Measurements from ENCODE around the gene ELN.
"Not testable (repeated sequence)": the region's sequence is repeated elsewhere in the genome, so short reads cannot be mapped to it uniquely, and the experiment has no call there.

The ELN gene

DNA sequence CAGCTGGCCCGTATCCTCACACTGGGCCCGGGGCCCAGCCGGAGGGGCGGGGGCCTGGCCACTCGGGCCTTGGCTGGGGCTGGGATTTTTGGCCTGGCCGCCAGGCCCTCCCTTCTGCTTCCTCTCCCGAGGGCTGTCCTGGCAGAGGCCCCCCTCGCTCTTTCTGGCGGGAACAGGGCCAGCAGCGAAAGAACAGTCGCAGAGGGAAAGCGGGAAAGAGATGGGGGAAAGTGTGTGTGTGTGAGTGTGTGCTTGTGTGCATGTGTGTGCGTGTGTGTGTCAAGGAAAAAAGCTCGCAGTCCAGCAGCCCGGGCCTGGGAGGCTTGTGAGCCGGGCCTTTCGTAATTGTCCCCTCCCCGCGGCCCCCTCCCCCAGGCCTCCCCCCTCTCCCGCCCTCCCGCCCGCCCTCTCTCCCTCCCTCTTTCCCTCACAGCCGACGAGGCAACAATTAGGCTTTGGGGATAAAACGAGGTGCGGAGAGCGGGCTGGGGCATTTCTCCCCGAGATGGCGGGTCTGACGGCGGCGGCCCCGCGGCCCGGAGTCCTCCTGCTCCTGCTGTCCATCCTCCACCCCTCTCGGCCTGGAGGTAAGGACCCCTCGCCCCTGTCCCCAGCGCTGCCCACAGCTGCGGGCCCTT, at the start of gene ELN:
Gene ELN (plus strand): TSS at position 491 of the 638 bp plus-strand sequence. CDS start 15 bp downstream, at position 506.
- DNase-seq, result no peak

DNA sequence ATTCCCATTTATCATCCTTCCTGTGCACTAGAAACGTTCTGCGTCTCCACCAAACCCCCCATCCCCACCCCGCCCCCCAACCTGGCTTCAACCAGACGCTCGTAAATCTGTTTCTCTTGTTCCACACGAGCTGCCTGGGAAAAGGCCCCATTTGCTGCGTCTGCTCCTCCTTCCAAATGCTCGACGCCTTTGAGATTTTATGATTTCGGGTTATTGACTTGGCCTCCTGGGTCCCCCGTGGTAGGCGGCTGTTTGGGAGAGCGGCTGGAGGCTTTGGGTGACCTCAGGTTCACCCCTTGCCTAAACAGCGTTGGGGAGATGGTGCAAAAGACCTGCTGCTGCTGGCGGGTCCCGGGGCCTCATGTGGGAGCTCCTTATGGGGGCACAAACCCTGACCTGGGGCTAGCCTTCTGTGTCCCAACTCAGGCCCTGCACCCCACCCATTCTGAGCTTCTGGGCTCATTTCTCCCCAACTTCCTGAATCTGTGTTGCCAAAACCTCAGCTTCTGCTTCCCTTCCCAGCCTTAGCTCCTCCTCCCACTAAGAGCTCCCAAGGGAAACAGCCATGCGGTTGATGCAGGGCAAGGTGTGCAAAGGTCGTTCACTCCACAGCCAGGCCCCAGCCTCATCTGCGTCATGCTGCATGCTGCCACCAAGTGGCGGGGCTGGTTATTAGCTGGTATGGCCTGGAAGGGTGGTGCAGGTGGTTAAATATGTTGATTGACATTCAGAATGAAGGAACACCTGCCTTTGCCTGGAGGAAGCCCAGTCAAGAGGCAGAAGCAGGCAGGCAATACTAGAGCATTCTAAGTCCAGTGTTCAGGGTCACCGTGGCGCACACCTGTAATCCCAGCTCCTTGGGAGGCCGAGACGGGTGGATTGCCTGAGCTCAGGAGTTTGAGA, 49.1 kb upstream of the ELN start:
- no peak for DNase-seq

DNA sequence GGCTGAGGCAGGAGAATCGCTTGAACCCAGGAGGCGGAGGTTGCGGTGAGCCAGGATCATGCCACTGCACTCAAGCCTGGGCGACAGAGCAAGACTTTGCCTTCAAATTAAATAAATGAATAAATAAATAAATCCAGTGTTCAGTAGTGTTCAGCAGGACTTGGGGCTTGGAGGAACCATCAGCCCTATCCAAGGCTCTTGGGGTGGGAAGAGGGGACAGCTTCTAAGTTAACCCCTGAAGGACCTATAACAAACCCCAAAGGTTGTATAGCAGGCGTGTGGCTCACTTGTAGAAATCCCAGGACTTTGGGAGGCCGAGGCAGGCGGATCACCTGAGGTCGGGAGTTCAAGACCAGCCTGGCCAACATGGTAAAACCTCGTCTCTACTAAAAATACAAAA, 48.3 kb upstream of the ELN start:
- DNase-seq, result not testable (repeated sequence)

DNA sequence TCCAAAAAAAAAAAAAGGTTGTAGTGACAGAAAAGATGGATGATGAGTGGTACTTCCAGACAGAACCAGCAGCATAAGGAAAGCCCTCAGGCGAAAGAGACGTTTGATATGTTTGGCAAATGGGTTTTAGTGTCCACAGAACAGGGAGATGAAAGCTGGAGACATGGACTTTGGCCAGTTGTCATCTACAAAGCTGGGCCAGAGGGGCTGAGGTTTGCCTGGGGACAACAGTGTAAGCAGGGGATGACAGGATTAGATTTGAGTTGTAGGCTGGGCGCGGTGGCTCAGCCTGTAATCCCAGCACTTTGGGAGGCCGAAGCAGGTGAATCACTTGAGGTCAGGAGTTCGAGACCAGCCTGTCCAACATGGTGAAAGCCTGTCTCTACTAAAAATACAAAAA, 47.8 kb upstream of the ELN start:
- no peak for DNase-seq

GRCh38 chr7:73981933-73982332, 46.0 kb upstream of the ELN start:
- no peak for DNase-seq

DNA sequence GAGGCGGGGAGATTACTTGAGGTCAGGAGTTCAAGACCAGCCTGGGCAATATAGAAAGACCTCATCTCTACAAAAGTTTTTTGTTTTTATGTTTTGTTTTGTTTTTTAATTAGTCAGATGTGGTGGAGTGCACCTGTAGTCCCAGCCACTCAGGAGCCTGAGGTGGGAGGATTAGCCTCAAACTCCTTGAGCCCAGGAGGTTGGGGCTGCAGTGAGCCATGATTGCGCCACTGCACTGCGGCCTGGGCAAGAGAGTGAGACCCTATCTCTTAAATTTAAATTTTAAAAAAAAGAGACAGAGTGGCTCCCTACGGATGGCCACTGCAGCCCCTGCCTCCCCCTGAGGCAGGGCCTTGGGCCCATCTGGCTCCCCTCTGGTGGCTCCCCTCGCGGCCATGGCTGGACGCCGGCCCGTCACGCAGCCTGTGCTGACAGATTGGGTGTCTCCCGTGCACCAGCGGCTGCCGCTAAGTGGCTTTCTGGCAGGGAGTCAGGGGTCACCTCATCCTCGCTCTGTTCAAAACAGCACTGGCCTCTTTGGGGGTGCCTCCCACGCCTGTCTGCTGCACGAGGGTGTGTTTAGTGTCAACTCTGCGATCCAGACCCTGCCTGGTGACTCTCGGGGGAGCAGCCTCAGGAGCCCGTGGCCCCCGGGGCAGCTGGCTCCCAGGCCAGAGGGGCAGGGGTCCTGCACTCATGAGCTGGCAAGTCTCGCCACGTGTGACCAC, 44.4 kb upstream of the ELN start:
- no peak for DNase-seq

- DNase-seq, result no peak
Measured at GRCh38 chr7:73984481-73985205, 43.3 kb upstream of the ELN start.

GRCh38 chr7:73985737-73986141, 42.2 kb upstream of the ELN start:
- no peak for DNase-seq

GRCh38 chr7:73986158-73986631, 41.8 kb upstream of the ELN start:
- no peak for DNase-seq

DNA sequence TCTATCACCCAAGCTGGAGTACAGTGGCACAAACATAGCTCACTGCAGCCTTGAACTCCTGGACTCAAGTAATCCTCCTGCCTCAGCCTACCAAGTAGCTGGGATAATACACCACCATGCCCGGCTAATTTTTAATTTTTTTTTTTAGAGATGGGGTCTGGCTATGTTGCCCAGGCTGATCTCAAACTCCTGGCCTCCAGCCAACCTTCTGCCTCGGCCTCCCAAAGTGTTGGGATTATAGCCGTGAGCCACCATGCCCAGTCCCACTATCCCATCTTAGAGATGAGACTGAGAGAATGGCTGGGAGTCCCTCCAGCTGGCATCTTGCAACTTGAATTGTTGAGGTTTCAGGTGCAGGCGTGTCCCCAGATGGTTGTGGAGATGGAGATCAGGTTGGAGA, 40.7 kb upstream of the ELN start:
- DNase-seq, result no peak

- DNase-seq, result no peak
Measured at GRCh38 chr7:73988197-73988596, 39.8 kb upstream of the ELN start.

DNA sequence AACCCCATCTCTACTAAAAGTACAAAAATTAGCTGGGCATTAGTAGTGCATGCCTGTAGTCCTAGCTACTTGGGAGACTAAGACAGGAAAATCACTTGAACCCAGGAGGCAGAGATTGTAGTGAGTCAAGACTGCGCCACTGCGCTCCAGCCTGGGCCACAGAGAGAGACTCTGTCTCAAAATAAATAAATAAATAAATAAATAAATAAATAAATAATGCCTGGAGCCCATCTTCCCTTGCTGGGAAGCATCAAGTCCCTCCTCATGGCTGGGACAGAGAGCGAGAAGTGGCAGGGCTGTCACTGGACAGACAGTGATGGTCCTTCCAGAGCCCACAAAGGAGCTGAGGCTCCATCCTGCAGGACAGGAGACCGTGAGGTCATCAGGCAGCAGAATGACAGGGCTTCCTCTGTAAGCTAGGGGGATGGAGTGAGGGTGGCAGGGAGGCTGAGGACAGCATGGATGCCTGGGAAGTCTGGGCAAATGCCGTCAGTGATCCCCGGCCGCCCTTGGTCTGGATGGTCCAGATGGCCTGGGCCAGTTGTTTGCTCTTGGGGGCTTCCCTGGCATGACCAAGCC, 36.4 kb upstream of the ELN start:
- DNase-seq, result no peak

DNA sequence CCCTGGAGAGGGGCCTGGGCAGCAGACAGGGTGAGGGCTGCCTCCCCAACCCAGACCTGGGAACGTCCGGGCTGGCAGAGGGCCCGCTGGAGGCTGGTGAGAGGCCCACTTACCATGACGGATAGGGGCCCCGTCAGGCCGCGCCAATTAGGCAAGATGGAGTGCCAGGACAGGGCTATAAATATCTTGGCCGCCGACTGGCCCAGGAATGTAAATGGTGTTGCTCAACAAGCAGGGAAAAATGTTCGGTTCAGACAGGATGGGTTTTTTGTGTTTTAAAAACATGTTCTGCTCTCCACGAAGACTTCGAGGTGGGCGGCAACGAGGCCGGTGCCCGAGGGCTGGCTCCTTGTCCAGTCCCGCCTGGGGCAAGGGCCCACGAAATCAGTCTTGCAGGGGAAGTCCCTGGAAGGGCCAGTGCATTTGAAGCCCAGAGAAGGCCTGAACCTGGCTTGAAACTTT, 35.8 kb upstream of the ELN start:
- no peak for DNase-seq

DNA sequence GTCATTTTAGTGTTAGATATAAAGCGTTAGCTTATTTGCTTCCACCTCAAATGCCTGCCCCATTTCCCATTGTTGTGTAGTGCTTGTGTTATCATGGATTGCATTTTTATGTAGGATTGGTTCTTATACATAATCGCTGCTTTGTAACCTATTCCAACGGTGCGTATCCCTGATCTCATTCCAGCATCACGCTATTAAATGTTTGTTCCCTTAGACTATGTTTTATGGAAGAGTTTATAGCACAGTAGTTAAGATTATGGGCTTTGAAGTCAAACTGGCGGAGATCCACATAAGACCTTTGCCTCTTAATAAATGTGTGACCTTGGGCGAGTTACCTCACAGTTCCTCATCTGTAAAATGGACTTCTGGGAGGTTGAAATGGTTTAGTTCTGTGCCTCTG, 34.0 kb upstream of the ELN start:
- no peak for DNase-seq

GRCh38 chr7:73994761-73995160, 33.2 kb upstream of the ELN start:
- DNase-seq, result no peak

DNA sequence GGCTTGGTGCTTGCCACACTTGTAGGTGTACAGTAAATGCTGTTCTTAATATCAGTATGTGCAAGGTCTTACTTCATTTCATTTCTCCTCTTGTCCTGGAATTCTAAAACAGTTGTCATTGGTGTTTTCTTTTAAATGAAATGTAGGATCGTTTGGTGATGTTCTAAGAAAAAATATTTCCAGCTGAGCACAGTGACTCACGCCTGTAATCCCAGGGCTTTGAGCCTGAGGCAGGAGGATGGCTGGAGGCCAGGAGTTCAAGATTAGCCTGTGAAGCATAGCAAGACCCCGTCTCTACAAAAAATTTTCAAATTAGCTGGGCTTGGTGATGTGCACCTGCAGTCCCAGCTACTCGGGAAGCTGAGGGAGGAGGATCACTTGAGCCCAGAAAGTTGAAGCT, 32.6 kb upstream of the ELN start:
- no peak for DNase-seq

DNA sequence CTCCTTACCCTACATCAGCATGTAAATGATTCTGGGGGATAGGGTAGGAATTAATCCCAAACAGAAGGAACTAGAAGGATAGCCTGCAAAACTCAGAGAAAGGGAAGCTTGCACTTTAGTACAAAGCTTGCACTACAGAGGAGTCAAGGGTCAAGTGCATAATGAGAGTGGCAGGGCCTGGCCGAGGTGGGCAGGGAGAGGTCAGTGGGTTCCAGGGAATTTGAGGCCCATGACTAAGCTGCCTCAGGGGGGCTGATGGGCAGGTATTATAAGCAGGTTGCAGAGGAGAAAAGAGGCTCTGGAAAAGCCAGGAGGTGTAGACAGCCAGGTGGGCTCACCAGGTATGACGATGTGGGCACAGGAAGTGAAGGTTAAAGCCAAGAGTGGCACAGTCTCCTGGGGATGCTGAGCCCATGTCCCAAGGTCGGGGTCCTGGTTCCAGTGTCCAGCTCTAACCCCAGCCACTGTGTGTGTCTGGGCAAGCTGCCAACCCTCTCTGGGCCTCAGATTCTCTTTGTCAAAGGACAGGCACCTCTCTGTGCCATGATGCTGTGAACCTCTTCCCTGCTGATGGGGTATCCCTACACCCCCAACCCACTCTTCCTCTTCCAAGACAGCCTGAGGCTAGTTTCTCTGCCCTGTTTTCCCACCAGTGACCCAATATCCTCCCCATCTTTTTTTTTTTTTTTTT, 32.0 kb upstream of the ELN start:
- no peak for DNase-seq

DNA sequence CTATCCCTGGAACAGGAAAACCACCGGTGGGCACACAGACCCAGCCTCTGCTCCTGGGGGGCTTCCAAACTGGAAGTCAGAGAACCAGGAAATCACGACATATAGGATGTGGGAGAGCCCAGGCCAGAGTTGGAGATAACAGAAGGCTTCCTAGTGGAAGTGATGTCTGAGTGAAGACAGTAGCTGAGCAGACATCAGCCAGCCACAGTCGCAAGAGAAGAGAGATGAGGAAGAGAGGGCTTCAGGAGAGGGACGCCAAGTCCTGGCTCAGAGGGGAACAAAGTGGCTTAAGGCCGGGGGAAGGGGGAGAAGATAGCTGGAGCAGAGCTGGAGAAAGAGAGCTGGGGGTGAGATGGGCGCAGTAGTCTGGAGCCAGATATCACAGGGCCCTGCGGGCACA, 30.9 kb upstream of the ELN start:
- DNase-seq, result no peak

GRCh38 chr7:73999664-74000435, 28.1 kb upstream of the ELN start:
- no peak for DNase-seq

DNA sequence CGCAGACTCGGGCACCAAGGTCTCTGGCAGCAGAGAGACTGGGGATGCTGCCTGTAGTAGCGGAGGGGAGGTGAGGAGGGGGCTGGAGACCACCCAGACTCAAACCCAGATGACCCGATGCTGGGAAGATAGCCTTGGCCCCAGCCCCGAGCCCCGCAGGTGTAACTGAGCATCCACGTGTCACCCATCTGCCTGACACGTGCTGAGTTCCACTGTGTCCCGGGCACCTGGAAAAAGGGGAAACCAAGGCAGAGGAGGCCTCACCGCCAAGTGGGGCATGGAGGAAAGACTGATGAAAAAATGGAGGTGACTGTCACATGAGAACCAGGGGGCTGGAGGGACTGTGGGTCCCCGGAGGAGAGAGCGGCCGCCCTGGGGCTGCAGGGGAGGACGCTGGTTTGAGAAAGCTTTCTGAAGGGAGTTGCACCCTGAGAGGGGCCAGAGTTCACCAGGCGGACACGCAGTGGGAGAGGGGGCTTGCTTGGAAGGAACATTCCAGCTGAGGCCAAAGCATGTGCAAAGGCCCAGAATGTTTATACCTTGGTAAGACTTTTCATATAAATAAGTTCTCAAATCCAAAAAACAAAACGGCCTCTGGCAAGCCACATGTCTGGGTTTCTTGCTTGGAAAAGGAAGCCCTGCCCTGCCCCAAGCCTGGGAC, 27.4 kb upstream of the ELN start:
- DNase-seq, result no peak

DNA sequence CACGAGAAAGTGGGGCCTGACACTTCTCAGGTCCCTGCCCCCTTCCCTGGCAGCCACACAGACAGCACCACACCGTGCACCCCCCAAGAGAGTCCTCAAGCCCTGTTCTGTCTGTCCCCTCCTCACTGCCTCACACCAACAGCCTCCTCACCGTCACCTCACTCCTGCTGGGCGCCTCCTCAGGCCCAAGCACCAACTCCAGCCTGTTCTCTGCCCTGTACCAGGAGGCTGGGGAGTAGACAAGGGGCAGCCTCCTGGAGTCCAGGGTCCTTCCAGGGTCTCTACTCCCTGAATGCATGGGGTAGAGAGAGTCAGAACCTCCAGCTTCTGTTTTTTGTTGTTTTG, 26.9 kb upstream of the ELN start:
- no peak for DNase-seq
